Breast epithelium (tissue), 3 donors: ENCODE results near the gene VKORC1L1.

ENCODE experiments used
- CTCF ChIP-seq, 3 donors: fragments of 450-650 bp; IDR thresholded peaks; one replicate each; pipeline ENCODE4 v1.5.1; 2016 to 2017; ENCODE audit warnings: antibody characterized with exemption in 3 of 3, mild to moderate bottlenecking in 3 of 3, moderate library complexity in 3 of 3
- POLR2A ChIP-seq: fragments of 450-650 bp; IDR thresholded peaks from one replicate; pipeline ENCODE4 v1.6.1; 2016; ENCODE audit warnings: antibody characterized with exemption, mild to moderate bottlenecking, moderate library complexity

- TF ChIP-seq CTCF (IDR thresholded peaks at IDR 0.05) (no peak), POLR2A (no peak)
These were observed 33.0 kb upstream of the VKORC1L1 start for GRCh38 chr7:65839846-65840245.
